ENCODE measurements around the gene DOCK6.
A peak's percentile ranks its signal among the peaks of the same experiment; 100 is the strongest.

DOCK6 gene

GRCh38 chr19:11243798-11244169, 18.5 kb downstream of the DOCK6 start:
- no peak for DNase-seq

GRCh38 chr19:11242864-11243797, 19.2 kb downstream of the DOCK6 start:
- peak; percentile 61 to 74 for DNase-seq

- DNase-seq: no peak
Measured at GRCh38 chr19:11242025-11242424, 20.3 kb downstream of the DOCK6 start.

- no peak for DNase-seq
Measured at GRCh38 chr19:11240008-11240444, 22.3 kb downstream of the DOCK6 start.

- DNase-seq: no peak
Measured at GRCh38 chr19:11239377-11240000, 22.8 kb downstream of the DOCK6 start, which contains the start of gene ANGPTL8. ANGPTL8 (plus strand) TSS chr19:11239619; CDS start chr19:11239638, 19 bp downstream.

GRCh38 chr19:11238781-11239376, 23.4 kb downstream of the DOCK6 start:
- DNase-seq: no peak

- DNase-seq: no peak
Measured at GRCh38 chr19:11238041-11238440, 24.3 kb downstream of the DOCK6 start.

GRCh38 chr19:11237321-11237720, 25.0 kb downstream of the DOCK6 start:
- DNase-seq: no peak

- no peak for DNase-seq
Measured at GRCh38 chr19:11236324-11237301, 25.7 kb downstream of the DOCK6 start.

- DNase-seq: no peak
Measured at GRCh38 chr19:11234486-11235075, 27.7 kb downstream of the DOCK6 start.

- no peak for DNase-seq
Measured at GRCh38 chr19:11233073-11233472, 29.3 kb downstream of the DOCK6 start.

- no peak for DNase-seq
Measured at GRCh38 chr19:11232555-11232954, 29.8 kb downstream of the DOCK6 start.

GRCh38 chr19:11230621-11231386, 31.5 kb downstream of the DOCK6 start:
- DNase-seq: no peak

- no peak for DNase-seq
Measured at GRCh38 chr19:11227195-11227886, 35.0 kb downstream of the DOCK6 start.

- DNase-seq: no peak
Measured at GRCh38 chr19:11226716-11227166, 35.6 kb downstream of the DOCK6 start.

GRCh38 chr19:11225815-11226214, 36.5 kb downstream of the DOCK6 start:
- DNase-seq: no peak

- no peak for DNase-seq
Measured at GRCh38 chr19:11225172-11225571, 37.2 kb downstream of the DOCK6 start.

- DNase-seq: no peak
Measured at GRCh38 chr19:11224429-11224828, 37.9 kb downstream of the DOCK6 start.

- DNase-seq: no peak
Measured at GRCh38 chr19:11223200-11223599, 39.1 kb downstream of the DOCK6 start.

- no peak for DNase-seq
Measured at GRCh38 chr19:11221082-11221598, 41.2 kb downstream of the DOCK6 start.
